HEK293 (cell line): ENCODE results near the gene DIP2A.

Source experiments
- KLF9 ChIP-seq: fragments of 450-650 bp; formaldehyde crosslinking; IDR thresholded peaks from 2 replicates; pipeline ENCODE4 v1.5.1; 2016; ENCODE audit warnings: missing biosample characterization, missing genetic modification characterization, low read depth
- SETDB1 ChIP-seq: IDR thresholded peaks from one replicate; pipeline ENCODE4 v1.6.1; 2017; ENCODE audit warnings: mild to moderate bottlenecking, low read length, moderate library complexity, mixed read lengths; ENCODE audit not compliant: insufficient read length
- YY1 ChIP-seq: fragments of 450-650 bp; formaldehyde crosslinking; IDR thresholded peaks from 2 replicates; pipeline ENCODE4 v1.5.1; 2018; ENCODE audit warnings: missing biosample characterization, missing genetic modification characterization
- ZFP3 ChIP-seq: fragments of 450-650 bp; formaldehyde crosslinking; IDR thresholded peaks from 2 replicates; pipeline ENCODE4 v1.5.1; 2016; ENCODE audit warnings: low read depth, missing biosample characterization, missing genetic modification characterization
- ZFP41 ChIP-seq: fragments of 450-650 bp; formaldehyde crosslinking; IDR thresholded peaks from 2 replicates; pipeline ENCODE4 v1.5.1; 2016; ENCODE audit warnings: missing biosample characterization, missing genetic modification characterization, borderline replicate concordance
- ZNF274 ChIP-seq, 2 experiments: fragments of 200-500 bp in 1 of 2; fragments of 450-650 bp in 1 of 2; sonication (Bioruptor generic) in 1 of 2; formaldehyde crosslinking in 1 of 2; IDR thresholded peaks; 2 replicates each; pipeline versions ENCODE4 v1.5.1 to v1.6.1; 2014 to 2016; ENCODE audit warnings: borderline replicate concordance in 1 of 2, inconsistent platforms in 1 of 2, low read length in 1 of 2, missing biosample characterization in 1 of 2, missing genetic modification characterization in 1 of 2
- ZNF302 ChIP-seq: fragments of 450-650 bp; formaldehyde crosslinking; IDR thresholded peaks from 2 replicates; pipeline ENCODE4 v1.5.1; 2016; ENCODE audit warnings: missing biosample characterization, missing genetic modification characterization, low read depth
- ZNF501 ChIP-seq: fragments of 450-650 bp; formaldehyde crosslinking; IDR thresholded peaks from 2 replicates; pipeline ENCODE4 v1.5.1; 2016; ENCODE audit warnings: missing biosample characterization, missing genetic modification characterization
- ZNF830 ChIP-seq: fragments of 450-650 bp; IDR thresholded peaks from 2 replicates; pipeline ENCODE4 v1.5.0; 2018; ENCODE audit warnings: missing biosample characterization, missing genetic modification characterization, low read depth, mild to moderate bottlenecking, moderate library complexity
- TF ChIP-seq, protein P1 (sequence below): fragments of 450-650 bp; formaldehyde crosslinking; IDR thresholded peaks from 2 replicates; pipeline ENCODE4 v1.5.1; 2016; ENCODE audit warnings: missing biosample characterization, missing genetic modification characterization, low read depth
- TF ChIP-seq, protein P2 (sequence below): fragments of 450-650 bp; formaldehyde crosslinking; IDR thresholded peaks from 2 replicates; pipeline ENCODE4 v1.5.1; 2016; ENCODE audit warnings: missing biosample characterization, missing genetic modification characterization
- TF ChIP-seq, protein P3 (sequence below): fragments of 450-650 bp; formaldehyde crosslinking; IDR thresholded peaks from 2 replicates; pipeline ENCODE4 v1.5.1; 2016; ENCODE audit warnings: missing biosample characterization, missing genetic modification characterization
- TF ChIP-seq, protein P4 (sequence below): fragments of 450-650 bp; formaldehyde crosslinking; IDR thresholded peaks from 2 replicates; pipeline ENCODE4 v1.5.1; 2016; ENCODE audit warnings: missing biosample characterization, missing genetic modification characterization, low read depth

DNA sequence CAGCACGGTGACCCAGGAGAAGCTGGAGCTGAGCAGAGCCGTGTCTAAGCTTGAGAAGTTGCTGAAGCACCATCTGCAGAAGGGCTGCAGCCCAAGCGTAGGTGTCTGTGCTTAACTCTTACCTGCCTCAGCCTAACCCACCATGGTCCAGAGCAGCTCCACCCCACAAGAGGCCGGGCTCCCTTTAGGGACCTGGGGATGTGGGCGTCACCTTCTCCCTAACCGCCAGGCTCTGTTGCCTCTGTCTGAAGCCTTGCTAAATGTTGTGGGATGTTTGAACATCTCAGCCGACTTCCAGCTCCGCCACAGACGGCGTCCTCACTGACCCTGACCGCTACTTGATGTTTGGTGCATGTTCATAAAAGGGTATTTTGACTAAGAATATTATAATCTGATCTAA lies 20.4 kb upstream of the DIP2A start:
- no peak for TF ChIP-seq ZNF501 (tag by site-specific recombination)
- TF ChIP-seq, protein P1, sequence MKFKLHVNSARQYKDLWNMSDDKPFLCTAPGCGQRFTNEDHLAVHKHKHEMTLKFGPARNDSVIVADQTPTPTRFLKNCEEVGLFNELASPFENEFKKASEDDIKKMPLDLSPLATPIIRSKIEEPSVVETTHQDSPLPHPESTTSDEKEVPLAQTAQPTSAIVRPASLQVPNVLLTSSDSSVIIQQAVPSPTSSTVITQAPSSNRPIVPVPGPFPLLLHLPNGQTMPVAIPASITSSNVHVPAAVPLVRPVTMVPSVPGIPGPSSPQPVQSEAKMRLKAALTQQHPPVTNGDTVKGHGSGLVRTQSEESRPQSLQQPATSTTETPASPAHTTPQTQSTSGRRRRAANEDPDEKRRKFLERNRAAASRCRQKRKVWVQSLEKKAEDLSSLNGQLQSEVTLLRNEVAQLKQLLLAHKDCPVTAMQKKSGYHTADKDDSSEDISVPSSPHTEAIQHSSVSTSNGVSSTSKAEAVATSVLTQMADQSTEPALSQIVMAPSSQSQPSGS, result no peak
- TF ChIP-seq, protein P2, sequence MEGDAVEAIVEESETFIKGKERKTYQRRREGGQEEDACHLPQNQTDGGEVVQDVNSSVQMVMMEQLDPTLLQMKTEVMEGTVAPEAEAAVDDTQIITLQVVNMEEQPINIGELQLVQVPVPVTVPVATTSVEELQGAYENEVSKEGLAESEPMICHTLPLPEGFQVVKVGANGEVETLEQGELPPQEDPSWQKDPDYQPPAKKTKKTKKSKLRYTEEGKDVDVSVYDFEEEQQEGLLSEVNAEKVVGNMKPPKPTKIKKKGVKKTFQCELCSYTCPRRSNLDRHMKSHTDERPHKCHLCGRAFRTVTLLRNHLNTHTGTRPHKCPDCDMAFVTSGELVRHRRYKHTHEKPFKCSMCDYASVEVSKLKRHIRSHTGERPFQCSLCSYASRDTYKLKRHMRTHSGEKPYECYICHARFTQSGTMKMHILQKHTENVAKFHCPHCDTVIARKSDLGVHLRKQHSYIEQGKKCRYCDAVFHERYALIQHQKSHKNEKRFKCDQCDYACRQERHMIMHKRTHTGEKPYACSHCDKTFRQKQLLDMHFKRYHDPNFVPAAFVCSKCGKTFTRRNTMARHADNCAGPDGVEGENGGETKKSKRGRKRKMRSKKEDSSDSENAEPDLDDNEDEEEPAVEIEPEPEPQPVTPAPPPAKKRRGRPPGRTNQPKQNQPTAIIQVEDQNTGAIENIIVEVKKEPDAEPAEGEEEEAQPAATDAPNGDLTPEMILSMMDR (tag by site-specific recombination), result no peak
- TF ChIP-seq KLF9 (tag by site-specific recombination), result no peak
- TF ChIP-seq, protein P3, sequence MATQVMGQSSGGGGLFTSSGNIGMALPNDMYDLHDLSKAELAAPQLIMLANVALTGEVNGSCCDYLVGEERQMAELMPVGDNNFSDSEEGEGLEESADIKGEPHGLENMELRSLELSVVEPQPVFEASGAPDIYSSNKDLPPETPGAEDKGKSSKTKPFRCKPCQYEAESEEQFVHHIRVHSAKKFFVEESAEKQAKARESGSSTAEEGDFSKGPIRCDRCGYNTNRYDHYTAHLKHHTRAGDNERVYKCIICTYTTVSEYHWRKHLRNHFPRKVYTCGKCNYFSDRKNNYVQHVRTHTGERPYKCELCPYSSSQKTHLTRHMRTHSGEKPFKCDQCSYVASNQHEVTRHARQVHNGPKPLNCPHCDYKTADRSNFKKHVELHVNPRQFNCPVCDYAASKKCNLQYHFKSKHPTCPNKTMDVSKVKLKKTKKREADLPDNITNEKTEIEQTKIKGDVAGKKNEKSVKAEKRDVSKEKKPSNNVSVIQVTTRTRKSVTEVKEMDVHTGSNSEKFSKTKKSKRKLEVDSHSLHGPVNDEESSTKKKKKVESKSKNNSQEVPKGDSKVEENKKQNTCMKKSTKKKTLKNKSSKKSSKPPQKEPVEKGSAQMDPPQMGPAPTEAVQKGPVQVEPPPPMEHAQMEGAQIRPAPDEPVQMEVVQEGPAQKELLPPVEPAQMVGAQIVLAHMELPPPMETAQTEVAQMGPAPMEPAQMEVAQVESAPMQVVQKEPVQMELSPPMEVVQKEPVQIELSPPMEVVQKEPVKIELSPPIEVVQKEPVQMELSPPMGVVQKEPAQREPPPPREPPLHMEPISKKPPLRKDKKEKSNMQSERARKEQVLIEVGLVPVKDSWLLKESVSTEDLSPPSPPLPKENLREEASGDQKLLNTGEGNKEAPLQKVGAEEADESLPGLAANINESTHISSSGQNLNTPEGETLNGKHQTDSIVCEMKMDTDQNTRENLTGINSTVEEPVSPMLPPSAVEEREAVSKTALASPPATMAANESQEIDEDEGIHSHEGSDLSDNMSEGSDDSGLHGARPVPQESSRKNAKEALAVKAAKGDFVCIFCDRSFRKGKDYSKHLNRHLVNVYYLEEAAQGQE (tag by site-specific recombination), result no peak
- no peak for TF ChIP-seq ZNF274 (IDR thresholded peaks at IDR 0.05; ENCODE audit: low read length)
- TF ChIP-seq ZNF274 (tag by site-specific recombination; IDR thresholded peaks at IDR 0.05; ENCODE audit: borderline replicate concordance), result no peak
- TF ChIP-seq ZNF302 (tag by site-specific recombination), result no peak
- TF ChIP-seq ZFP41 (tag by site-specific recombination), result no peak
- no peak for TF ChIP-seq YY1 (tag by site-specific recombination)
- TF ChIP-seq SETDB1, result no peak
- no peak for TF ChIP-seq ZNF830 (tag by site-specific recombination)
- TF ChIP-seq, protein P4, sequence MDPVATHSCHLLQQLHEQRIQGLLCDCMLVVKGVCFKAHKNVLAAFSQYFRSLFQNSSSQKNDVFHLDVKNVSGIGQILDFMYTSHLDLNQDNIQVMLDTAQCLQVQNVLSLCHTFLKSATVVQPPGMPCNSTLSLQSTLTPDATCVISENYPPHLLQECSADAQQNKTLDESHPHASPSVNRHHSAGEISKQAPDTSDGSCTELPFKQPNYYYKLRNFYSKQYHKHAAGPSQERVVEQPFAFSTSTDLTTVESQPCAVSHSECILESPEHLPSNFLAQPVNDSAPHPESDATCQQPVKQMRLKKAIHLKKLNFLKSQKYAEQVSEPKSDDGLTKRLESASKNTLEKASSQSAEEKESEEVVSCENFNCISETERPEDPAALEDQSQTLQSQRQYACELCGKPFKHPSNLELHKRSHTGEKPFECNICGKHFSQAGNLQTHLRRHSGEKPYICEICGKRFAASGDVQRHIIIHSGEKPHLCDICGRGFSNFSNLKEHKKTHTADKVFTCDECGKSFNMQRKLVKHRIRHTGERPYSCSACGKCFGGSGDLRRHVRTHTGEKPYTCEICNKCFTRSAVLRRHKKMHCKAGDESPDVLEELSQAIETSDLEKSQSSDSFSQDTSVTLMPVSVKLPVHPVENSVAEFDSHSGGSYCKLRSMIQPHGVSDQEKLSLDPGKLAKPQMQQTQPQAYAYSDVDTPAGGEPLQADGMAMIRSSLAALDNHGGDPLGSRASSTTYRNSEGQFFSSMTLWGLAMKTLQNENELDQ (tag by site-specific recombination), result no peak
- no peak for TF ChIP-seq ZFP3 (tag by site-specific recombination)
